Effector CD4-positive, alpha-beta T cell (primary cell): ENCODE measurements around the gene SYNPO.

ENCODE experiments used
- DNase-seq: peaks from one replicate; pipeline ENCODE4 v3.0.0-alpha.2; 2020

SYNPO gene

DNA sequence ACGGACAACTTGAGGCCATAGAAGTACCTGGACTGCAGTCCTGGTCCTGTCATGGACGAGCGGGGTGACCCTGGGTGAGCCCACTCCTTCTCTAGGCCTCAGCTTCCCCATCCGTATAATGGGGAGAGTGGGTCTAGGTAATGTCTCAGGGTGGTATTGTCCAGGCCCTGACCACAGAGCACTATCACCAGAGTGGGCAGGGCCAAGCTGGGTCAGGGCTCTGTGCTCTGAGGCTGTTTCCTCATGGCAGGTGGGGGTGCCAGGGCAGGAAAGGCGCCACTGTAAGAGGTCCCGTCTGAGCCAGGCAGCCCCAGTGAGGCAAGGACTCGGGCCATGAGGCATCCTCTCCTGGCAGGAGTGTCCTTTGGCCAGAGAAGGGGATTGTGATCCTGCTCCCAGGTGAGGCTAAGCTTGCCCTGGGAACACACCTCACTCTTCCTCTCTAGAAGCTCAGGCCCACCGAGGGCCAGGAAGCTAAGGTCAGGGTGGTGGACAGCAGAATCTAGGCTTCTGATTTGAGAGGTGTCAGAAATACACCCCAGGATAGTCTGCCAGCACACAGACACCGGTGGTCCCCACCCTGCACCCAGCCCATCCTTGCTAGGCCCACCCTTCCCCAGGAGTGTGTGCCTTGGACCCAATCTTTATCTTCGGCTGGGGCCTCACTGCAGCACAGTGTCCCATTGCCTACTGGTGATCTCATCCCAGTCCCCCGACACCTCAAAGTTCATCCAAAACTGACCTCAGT, 19.1 kb downstream of the SYNPO start:
- no peak for DNase-seq

DNA sequence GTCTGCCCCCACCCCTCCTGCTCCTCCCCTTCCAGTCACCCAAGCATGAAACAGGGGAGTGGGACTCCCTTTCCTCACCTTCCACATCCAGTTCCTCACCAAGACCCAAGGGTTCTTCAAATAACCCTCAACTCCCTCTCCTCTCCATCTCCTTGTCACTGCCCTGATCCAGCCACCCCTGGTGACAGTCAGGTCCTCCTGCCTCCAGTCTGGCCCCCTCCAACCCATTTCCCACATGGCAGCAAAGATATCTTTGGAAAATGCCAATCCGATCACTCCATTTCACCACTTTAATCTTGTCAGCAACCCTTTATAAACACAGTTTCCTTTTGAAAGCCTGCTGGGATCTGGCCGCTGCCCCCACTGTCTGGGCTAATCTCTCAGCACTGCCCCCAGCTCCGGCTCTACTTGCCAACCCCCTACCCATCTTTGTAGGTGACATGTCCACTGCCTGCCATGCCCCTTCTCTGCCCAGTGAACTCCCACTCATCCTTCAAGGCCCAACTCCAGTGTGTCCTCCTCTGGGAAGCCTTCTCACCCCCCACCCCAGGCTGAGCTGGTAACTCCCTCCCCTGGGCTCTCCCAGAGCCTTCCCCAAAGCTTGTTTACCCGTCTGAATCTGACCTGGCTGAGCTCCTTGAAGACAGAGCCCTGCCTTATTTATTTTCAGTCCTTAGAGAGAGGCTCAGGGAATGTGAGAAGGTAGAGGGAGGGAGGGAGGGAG, 19.8 kb downstream of the SYNPO start:
- no peak for DNase-seq

GRCh38 chr5:150661086-150661485, 20.6 kb downstream of the SYNPO start, which contains the start of gene MYOZ3:
MYOZ3 (plus strand) TSS chr5:150661251; CDS start chr5:150662942, 1,691 bp downstream.
- DNase-seq: no peak

- DNase-seq: no peak
Observed at GRCh38 chr5:150661821-150662596, 21.5 kb downstream of the SYNPO start.

DNA sequence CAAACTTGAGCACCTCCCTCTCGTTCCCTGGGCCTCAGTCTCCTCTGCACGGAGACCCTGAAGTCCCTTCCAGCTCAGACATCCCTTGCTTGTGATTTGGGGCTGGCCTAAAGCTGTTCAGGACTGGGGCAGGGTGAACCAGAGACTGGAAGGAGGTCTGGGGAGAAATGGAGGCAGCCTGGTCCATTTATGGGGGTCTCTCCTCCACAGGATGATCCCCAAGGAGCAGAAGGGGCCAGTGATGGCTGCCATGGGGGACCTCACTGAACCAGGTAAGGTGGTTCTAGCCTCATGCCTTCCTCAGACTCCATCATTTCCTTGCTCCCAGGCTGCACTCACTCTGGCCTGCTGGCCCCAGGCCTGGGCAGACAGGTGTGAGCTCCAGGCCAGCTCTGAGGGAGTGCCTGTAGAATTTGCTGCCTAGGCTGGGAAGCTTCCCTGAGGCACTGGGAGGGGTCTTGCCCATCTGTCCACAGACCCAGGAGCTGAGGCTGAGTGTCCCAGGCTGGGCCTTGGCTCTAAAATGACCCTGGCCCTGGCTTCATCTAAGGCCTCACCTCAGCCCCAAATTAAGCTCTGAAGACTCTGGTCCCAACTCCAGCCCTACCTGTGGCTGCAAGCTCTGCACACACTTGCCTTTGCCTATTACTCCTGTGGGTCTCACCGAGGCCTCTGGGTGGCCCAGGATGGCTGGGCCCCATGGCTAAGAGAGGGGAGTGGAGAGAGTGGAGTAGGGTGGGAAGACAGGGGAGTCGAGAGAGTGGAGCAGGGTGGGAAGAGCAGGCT, 22.5 kb downstream of the SYNPO start:
- DNase-seq: no peak

GRCh38 chr5:150663936-150664335, 23.5 kb downstream of the SYNPO start:
- DNase-seq: no peak

DNA sequence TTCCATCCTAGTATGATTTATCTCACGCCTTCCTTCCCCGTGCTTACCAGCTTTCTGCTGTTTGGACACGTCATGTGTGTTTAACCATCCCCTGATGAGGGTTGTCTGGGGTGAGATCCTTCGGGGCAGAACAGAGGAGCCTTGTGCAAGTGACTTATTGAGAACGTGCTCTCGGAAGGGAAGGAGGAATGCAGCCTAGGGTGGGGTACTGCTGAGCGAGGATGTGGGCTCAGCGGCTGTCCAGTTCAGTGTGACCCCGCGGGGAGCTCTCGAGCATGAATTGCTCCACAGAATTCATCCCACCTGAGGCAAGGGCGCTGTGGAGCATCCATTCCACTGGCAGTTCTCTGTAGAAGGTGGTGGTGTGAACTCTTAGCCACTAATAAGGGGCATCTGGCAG, 24.6 kb downstream of the SYNPO start:
- DNase-seq: no peak

- DNase-seq: no peak
Observed at GRCh38 chr5:150670275-150670947, 30.0 kb downstream of the SYNPO start.

DNA sequence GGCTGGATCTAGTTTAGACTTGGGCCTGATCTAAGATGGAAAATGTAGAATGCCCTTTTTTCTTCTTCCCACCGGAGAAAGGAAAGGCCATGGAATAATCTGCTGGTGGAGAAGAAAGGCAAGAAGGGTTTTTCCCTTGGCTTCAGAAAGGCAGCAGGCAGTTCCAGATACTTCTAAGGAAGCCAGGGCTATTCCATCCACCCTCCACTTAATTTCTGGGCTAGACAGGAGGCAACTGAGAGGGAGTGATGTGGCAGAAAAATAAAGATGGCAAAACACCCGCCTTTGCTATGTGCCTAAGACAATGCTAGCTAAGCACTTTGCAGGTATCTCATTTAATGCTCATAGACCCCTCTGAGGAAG, 30.5 kb downstream of the SYNPO start:
- DNase-seq: no peak

DNA sequence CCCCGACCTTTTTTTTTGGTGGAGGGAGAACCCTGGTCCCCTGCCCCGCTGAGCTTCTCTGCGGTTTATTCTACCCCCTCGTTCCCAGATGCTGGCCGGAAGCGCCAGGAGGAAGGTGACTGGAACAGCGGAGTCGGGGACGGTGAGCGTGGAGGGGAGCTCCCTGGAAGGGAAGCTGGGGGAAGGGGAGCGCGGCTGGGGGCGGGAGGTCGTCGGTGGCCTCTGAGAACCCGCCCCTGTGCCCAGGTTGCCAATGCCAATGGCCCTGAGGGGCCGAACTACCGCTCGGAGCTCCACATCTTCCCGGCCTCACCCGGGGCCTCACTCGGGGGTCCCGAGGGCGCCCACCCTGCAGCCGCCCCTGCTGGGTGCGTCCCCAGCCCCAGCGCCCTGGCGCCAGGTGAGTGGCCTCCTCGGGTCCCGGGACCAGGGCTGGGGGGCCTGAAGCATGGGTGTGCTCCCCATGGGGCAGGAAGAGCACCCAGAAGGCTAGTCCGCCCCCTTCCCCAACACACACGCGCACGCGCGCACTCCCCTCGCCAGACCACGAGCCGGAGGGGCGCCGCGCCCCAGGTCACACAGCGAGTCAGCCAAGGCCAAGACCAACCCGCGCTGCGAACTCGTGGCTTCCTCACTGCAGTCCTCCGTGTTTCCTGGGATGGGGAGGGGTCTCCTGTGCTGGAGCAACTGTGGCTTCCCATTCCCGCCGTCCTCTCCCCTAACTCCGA, 31.2 kb downstream of the SYNPO start:
- no peak for DNase-seq

GRCh38 chr5:150672237-150672883, 31.9 kb downstream of the SYNPO start:
- no peak for DNase-seq

DNA sequence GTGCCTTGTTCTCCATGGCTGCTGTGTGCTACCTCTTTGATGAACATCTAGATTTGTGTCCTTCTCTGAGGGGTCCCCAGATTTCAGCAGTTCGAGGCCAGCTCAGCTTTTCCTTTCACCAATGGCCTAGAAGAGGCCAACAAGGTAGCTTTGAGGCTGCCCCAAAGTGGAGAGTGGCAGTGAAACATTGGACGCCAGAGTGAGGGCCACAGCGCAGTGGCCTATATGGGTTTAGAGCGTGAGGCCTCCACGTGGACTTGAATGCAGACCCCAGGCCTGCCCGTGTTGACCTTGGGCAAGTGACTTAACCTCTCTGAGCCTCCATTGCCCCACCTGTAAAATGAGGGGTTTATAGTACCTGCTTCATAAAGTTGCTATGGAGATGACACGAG, 32.4 kb downstream of the SYNPO start:
- no peak for DNase-seq

DNA sequence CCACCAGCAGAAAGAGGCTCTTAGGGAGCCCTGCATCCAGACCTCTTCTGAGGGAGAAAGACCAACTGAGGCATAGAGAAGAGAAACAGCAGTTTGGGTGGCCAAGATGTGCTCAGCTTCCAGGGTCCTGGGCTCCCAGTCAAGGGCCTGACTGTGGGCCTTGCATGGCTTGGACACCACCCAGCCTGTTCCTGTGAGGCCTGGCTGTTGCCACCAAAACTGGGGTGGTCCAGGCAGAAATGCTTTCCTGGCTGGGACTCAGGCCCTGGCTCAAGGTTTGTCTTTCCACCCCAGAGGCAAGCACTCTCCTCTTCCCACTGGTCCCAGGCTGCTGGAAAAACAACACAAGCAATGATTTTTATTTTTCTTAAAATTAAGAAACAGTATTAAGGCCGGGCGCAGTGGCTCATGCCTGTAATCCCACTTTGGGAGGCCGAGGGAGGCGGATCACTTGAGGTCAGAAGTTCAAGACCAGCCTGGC, 33.9 kb downstream of the SYNPO start:
- no peak for DNase-seq

GRCh38 chr5:150675069-150675468, 34.6 kb downstream of the SYNPO start:
- no peak for DNase-seq

GRCh38 chr5:150676578-150676977, 36.1 kb downstream of the SYNPO start:
- DNase-seq: no peak

GRCh38 chr5:150689120-150689519, 48.7 kb downstream of the SYNPO start:
- DNase-seq: no peak

DNA sequence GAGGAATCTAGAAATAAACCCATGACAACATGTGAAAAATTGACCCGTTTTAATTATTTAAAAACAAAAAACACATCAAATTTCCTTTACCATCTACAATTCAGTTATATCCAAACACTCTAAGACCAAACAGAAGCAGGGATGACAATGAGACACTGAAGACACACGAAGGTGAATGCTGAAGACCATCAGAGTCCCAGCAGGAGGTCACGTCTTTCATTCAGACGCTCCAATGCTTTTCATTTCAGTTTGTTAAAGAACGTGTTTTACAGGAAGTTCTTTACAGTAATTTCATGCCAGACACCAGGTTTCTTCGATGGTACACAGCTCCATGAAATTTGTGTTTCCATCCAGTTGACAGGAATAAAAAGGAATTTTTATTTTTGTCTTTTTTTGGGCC, 50.3 kb downstream of the SYNPO start:
- DNase-seq: no peak

DNA sequence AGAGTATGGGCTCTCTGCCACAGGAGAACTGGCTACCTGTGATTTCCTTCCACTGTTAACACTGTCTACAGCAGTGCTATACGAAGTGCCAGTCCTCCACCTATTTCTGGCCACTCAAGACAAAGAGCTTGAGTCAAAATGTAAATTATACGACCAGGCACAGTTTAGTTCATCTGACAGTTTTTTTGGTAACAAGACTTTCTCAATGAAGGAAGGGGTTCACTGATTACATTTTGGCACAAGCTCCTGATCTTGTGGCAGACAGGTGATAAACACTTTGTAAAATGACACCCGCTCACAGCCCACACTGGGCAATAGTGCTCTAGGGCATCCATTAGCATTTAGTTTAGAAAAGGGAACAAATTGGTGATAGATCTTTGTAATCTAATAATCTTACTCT, 51.8 kb downstream of the SYNPO start:
- DNase-seq: no peak

- no peak for DNase-seq
Observed at GRCh38 chr5:150694612-150695011, 54.2 kb downstream of the SYNPO start.

DNA sequence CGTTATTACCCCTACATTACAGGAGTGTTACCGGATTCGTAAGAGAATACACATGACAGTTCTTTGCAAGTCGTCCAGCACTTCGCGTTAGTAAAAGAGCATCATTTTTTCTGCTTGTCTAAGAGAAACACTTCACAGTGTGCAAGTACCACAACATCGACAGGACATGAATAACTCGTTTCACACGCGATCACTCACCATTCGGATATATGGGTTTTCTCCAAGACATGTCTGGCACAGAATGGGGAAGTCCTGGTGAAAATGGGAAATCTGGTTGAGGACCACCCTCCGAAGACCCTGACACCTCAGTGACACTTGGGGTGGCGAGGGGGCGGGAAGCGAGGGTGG, 59.8 kb downstream of the SYNPO start:
- no peak for DNase-seq
